HUES6 (cell line): ENCODE results near the gene IGF2R.

ENCODE experiments used
- H3K27ac ChIP-seq: 2 replicates; pipeline ENCODE4 v1.7.0; 2013; ENCODE audit warnings: low read depth, mild to moderate bottlenecking, low read length, inconsistent platforms
- H3K27me3 ChIP-seq: 2 replicates; pipeline ENCODE4 v1.6.1; 2013; ENCODE audit warnings: low read length; ENCODE audit not compliant: control insufficient read depth, insufficient read depth
- H3K36me3 ChIP-seq: 2 replicates; pipeline ENCODE4 v1.6.1; 2013; ENCODE audit warnings: low read length; ENCODE audit not compliant: control insufficient read depth, insufficient read depth
- H3K4me1 ChIP-seq: 2 replicates; pipeline ENCODE4 v1.6.1; 2013; ENCODE audit warnings: low read length; ENCODE audit not compliant: control insufficient read depth, insufficient read depth
- H3K4me3 ChIP-seq: 2 replicates; pipeline ENCODE4 v1.5.1; 2013; ENCODE audit warnings: low read depth, low read length
- H3K9ac ChIP-seq: one replicate; pipeline ENCODE4 v1.6.1; 2013; ENCODE audit warnings: mild to moderate bottlenecking, low read length
- H3K9me3 ChIP-seq: 2 replicates; pipeline ENCODE4 v1.6.1; 2013; ENCODE audit warnings: low read depth, low read length; ENCODE audit not compliant: control insufficient read depth, insufficient read depth

The IGF2R gene

DNA sequence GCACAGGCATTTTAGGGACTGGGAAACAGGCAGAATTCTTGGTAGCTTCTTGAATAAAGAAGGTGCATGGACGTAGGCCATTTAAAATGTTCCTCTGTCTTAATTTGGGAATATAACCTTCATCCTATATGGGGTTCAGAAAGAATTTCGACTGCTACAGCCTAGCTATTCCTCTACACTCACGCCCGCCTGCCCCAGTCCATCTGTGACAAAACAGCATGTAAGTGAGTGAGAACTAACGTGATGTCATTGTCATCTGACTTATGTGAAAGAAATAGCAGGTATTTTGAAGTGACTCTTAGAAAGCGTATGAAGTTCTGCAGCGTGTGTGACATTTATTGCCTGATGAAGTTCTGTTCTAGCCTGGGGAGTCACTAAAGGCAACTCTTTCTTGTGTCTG lies 100.6 kb downstream of the IGF2R start:
- H3K36me3 ChIP-seq = peaks cover 90% of the 10 kb centered on the region
- no peak overlapping the region for H3K27ac ChIP-seq
- no peaks in the 10 kb centered on the region for H3K4me1 ChIP-seq
- H3K9ac ChIP-seq = no peak overlapping the region
- no peaks in the 10 kb centered on the region for H3K9me3 ChIP-seq
- H3K27me3 ChIP-seq = no peaks in the 10 kb centered on the region
- no peak overlapping the region for H3K4me3 ChIP-seq

- H3K27ac ChIP-seq = no peak overlapping the region
- H3K9me3 ChIP-seq = no peaks in the 10 kb centered on the region
- no peak overlapping the region for H3K9ac ChIP-seq
- H3K36me3 ChIP-seq = peaks cover 88% of the 10 kb centered on the region
- H3K27me3 ChIP-seq = no peaks in the 10 kb centered on the region
- no peak overlapping the region for H3K4me3 ChIP-seq
- H3K4me1 ChIP-seq = no peaks in the 10 kb centered on the region
These were observed 101.5 kb downstream of the IGF2R start for GRCh38 chr6:160070427-160070826.

GRCh38 chr6:160070831-160071230 lies 101.9 kb downstream of the IGF2R start:
- Histone ChIP-seq H3K27me3 (no peaks in the 10 kb centered on the region), H3K36me3 (peaks cover 92% of the 10 kb centered on the region)

GRCh38 chr6:160071805-160072690 lies 103.2 kb downstream of the IGF2R start:
- H3K27me3 ChIP-seq = no peaks in the 10 kb centered on the region
- peaks cover 98% of the 10 kb centered on the region for H3K36me3 ChIP-seq
- H3K4me1 ChIP-seq = no peaks in the 10 kb centered on the region
- no peak overlapping the region for H3K9ac ChIP-seq
- no peak overlapping the region for H3K27ac ChIP-seq
- no peaks in the 10 kb centered on the region for H3K9me3 ChIP-seq
- no peak overlapping the region for H3K4me3 ChIP-seq

More at GRCh38 chr6:160070831-160071230, 101.9 kb downstream of the IGF2R start:
- Histone ChIP-seq H3K27ac (no peak overlapping the region), H3K4me3 (no peak overlapping the region), H3K9ac (no peak overlapping the region), H3K4me1 (no peaks in the 10 kb centered on the region), H3K9me3 (no peaks in the 10 kb centered on the region)

DNA sequence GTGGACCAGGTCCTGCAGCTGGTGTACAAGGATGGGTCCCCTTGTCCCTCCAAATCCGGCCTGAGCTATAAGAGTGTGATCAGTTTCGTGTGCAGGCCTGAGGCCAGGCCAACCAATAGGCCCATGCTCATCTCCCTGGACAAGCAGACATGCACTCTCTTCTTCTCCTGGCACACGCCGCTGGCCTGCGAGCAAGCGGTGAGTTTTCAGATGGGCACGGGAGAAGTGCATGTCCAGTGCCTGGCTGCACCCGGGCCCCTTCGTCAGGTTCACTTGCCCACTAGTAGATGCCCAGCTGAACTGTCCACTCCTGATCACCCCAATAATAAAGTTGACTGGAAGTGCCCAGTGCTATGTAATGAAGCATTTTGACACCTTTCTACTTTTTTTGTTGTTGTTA lies 104.4 kb downstream of the IGF2R start:
- Histone ChIP-seq H3K36me3 (peaks cover 98% of the 10 kb centered on the region), H3K9ac (no peak overlapping the region), H3K27ac (no peak overlapping the region), H3K4me1 (no peaks in the 10 kb centered on the region), H3K27me3 (no peaks in the 10 kb centered on the region), H3K9me3 (no peaks in the 10 kb centered on the region), H3K4me3 (no peak overlapping the region)

DNA sequence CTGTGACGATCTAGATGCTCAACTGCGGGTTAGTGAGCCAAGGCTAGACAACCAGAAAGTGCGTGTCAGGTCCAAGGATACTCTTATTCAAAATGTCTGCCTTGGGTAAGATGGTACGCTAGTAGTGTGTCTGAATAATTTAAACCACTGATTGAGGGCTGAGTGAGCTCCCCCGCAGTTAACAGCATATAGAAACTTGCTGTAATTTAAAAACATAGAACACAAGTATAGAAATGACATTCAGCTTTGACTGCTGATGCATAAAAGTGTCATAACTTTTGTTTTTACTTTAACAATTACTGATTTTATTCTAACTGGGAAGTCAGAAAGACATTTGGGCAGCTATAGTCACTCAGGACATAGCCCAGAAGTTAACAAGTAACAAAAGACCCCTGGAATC lies 107.1 kb downstream of the IGF2R start:
- Histone ChIP-seq H3K9me3 (no peaks in the 10 kb centered on the region), H3K4me3 (no peak overlapping the region), H3K4me1 (no peaks in the 10 kb centered on the region), H3K27ac (no peak overlapping the region), H3K9ac (no peak overlapping the region), H3K36me3 (peaks cover 95% of the 10 kb centered on the region), H3K27me3 (no peaks in the 10 kb centered on the region)

DNA sequence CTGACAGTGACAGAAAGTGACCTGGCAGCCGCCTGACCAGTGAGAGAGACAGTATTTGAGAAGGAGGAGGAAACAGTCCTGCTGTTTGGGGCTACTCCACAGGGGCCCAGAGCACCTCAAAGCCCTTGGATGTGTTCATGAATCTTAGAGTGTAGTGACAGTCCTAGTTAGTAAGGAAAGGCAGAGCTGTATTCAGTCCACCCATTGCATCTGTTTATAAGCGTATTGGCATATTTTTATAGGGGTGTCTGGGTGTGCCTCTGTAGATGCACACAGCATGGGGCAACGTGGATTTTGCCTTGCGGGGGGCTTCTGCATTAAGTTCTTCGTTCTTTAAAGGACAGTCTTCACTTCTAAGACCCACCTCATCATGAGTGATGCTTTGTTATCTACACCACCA lies 108.1 kb downstream of the IGF2R start:
- H3K27me3 ChIP-seq = no peaks in the 10 kb centered on the region
- peaks cover 96% of the 10 kb centered on the region for H3K36me3 ChIP-seq
- no peak overlapping the region for H3K4me3 ChIP-seq
- H3K27ac ChIP-seq = no peak overlapping the region
- no peaks in the 10 kb centered on the region for H3K4me1 ChIP-seq
- no peaks in the 10 kb centered on the region for H3K9me3 ChIP-seq
- no peak overlapping the region for H3K9ac ChIP-seq

- H3K9ac ChIP-seq = no peak overlapping the region
- peaks cover 94% of the 10 kb centered on the region for H3K36me3 ChIP-seq
- H3K27me3 ChIP-seq = no peaks in the 10 kb centered on the region
- no peaks in the 10 kb centered on the region for H3K4me1 ChIP-seq
- no peaks in the 10 kb centered on the region for H3K9me3 ChIP-seq
- no peak overlapping the region for H3K27ac ChIP-seq
- no peak overlapping the region for H3K4me3 ChIP-seq
These were observed 108.6 kb downstream of the IGF2R start for GRCh38 chr6:160077526-160077925.

DNA sequence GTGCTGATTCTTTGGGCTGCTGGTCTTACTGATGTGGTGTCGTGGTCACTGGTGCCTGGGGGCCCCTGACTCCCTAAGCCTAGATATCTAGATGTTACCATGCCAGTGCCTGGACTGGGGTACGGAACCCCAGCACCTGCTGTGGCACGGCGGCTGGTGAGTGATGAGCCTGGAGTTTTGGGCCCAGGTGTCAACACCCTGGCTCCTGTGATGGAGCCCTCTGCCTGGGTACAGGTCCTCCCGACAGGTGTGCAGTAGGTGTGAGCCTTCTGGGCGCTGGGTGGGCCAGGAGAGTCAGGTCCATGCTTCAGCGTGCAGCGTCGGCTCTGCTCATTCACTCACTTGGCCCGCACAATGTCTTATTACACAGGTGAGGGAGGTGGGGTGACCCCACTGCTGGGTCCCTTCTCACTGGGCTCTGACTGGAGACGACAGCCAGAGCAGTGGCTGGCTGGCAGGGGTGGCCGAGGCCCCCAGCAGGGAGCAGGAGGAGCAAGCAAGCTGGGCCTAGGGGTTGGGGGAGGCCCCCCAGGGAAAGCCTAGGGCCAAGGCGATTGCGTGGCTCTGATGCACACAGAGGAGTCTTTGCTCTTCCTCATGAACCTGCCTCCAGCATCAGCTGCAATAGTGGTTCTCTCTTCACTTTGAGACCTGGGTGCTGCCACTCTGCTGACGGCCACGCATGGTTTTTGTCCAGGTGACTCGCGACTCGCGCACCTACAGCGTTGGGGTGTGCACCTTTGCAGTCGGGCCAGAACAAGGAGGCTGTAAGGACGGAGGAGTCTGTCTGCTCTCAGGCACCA lies 110.2 kb downstream of the IGF2R start:
- H3K27me3 ChIP-seq = no peaks in the 10 kb centered on the region

DNA sequence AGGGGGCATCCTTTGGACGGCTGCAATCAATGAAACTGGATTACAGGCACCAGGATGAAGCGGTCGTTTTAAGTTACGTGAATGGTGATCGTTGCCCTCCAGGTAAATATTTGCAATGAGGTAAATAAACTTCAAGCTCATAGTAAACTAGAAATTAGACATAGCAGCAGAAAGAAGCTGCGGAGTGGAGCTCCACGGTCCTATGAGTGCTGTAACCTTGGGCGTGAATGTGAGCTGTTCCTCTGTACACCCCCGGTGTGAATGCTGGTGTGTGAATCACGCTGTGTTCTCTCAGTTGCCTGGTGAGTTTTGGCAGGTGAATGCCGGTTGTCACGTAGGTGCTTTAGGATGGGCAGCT lies 110.8 kb downstream of the IGF2R start:
- H3K27ac ChIP-seq = no peak overlapping the region
- H3K27me3 ChIP-seq = no peaks in the 10 kb centered on the region
- H3K9ac ChIP-seq = no peak overlapping the region
- H3K4me3 ChIP-seq = no peak overlapping the region
- H3K4me1 ChIP-seq = no peaks in the 10 kb centered on the region
- H3K9me3 ChIP-seq = no peaks in the 10 kb centered on the region
- H3K36me3 ChIP-seq = peaks cover 92% of the 10 kb centered on the region

More for the DNA sequence above, 110.2 kb downstream of the IGF2R start:
- H3K4me3 ChIP-seq = no peak overlapping the region
- H3K4me1 ChIP-seq = no peaks in the 10 kb centered on the region
- no peak overlapping the region for H3K9ac ChIP-seq
- peaks cover 92% of the 10 kb centered on the region for H3K36me3 ChIP-seq
- H3K9me3 ChIP-seq = no peaks in the 10 kb centered on the region
- no peak overlapping the region for H3K27ac ChIP-seq

DNA sequence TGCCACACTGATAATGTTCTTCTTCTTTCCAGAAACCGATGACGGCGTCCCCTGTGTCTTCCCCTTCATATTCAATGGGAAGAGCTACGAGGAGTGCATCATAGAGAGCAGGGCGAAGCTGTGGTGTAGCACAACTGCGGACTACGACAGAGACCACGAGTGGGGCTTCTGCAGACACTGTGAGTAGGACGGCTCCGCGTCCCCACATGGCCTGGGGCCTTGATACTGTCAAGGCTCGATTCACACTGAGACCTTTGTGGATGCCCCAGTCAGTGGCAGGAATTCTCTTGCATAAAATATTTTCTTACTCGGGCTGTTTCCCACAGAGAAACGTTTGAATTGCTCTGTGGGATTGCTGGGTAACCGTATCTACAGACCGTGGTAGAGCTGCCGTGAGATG lies 111.2 kb downstream of the IGF2R start:
- H3K27ac ChIP-seq = no peak overlapping the region
- no peaks in the 10 kb centered on the region for H3K9me3 ChIP-seq
- H3K9ac ChIP-seq = no peak overlapping the region
- no peaks in the 10 kb centered on the region for H3K4me1 ChIP-seq
- no peaks in the 10 kb centered on the region for H3K27me3 ChIP-seq
- H3K4me3 ChIP-seq = no peak overlapping the region
- H3K36me3 ChIP-seq = peaks cover 94% of the 10 kb centered on the region
